Heart right ventricle (tissue), 16 donors: ENCODE measurements around the gene STK11. TPM values are rescaled to one million over a fixed set of nuclear protein-coding genes. Genes with fewer than 3 reads are reported as not detected.

ENCODE experiments used
- ATAC-seq, 8 donors: fragments of 200-7000 bp; cut with Tn5 transposase; one replicate each; pipeline ENCODE4 v1.9.1; 2020; ENCODE audit warnings: mild to moderate bottlenecking in 8 of 8, moderate library complexity in 8 of 8, moderate number of reproducible peaks in 1 of 8
- DNase-seq, 2 donors: peaks; one replicate each; pipeline ENCODE4 v3.0.0-alpha.2; 2020
- H3K27ac ChIP-seq, 10 donors: fragments of 200-600 bp; sonication (generic) in 2 of 10; one replicate each; pipeline versions ENCODE4 v1.5.0 to v1.8.0; 2020 to 2022; ENCODE audit warnings: mild to moderate bottlenecking in 3 of 10
- H3K27me3 ChIP-seq, 7 donors: fragments of 200-600 bp; one replicate each; pipeline ENCODE4 v1.8.0; 2021 to 2022; ENCODE audit warnings: mild to moderate bottlenecking in 2 of 7
- H3K36me3 ChIP-seq, 9 donors: fragments of 200-600 bp; sonication (generic) in 1 of 9; one replicate each; pipeline versions ENCODE4 v1.5.0 to v1.8.0; 2020 to 2022; ENCODE audit warnings: mild to moderate bottlenecking in 2 of 9
- H3K4me1 ChIP-seq, 9 donors: fragments of 200-600 bp; sonication (generic) in 1 of 9; one replicate each; pipeline versions ENCODE4 v1.5.0 to v1.8.0; 2020 to 2022; ENCODE audit warnings: mild to moderate bottlenecking in 4 of 9
- H3K4me3 ChIP-seq, 10 donors: fragments of 200-600 bp; sonication (generic) in 2 of 10; one replicate each; pipeline versions ENCODE4 v1.5.0 to v1.8.0; 2020 to 2022; ENCODE audit warnings: mild to moderate bottlenecking in 7 of 10, moderate library complexity in 2 of 10
- H3K9me3 ChIP-seq, 11 donors: fragments of 200-600 bp in 10 of 11; sonication (generic) in 2 of 11; one replicate each; pipeline versions ENCODE4 v1.5.0 to v1.8.0; 2013 to 2022; ENCODE audit warnings: mild to moderate bottlenecking in 2 of 11, control low read depth in 1 of 11, moderate library complexity in 1 of 11
- WGBS, 2 donors: extraction: QIAGEN DNeasy Blood & Tissue Kit; methylation state at CpG; one replicate each; pipeline ENCODE4 v1.1.7; 2013; ENCODE audit warnings: inconsistent platforms in 1 of 2; 5-methylcytosine and 5-hydroxymethylcytosine counted together
- intact Hi-C, 10 donors: fragments of 100-400 bp; cut with DNase I; formaldehyde crosslinking; loops; one replicate each; pipeline versions ENCODE4 v1.11.1 to v1.14.2; 2022
- polyA plus RNA-seq, 2 donors: library from polyadenylated mRNA; stranded (reverse); fragments of 200-250 nt; gene quantifications; one replicate each; pipeline ENCODE4 v1.2.3, GENCODE V29; 2013
- total RNA-seq, 10 donors: library from RNA; stranded (reverse); fragmentation: NEBNext Ultra II Directional in 3 of 10; extraction: Animal tissue kit (Norgen Biotek cat#: 25700) in 3 of 10; gene quantifications; one replicate each; pipeline versions ENCODE4 v1.2.1 to v1.2.4, GENCODE V29; 2021 to 2023
- TF ChIP-seq, protein P1 (sequence below), 9 donors: fragments of 200-600 bp; sonication (generic) in 2 of 9; IDR thresholded peaks; one replicate each; pipeline versions ENCODE4 v1.5.0 to v1.8.0; 2021 to 2022; ENCODE audit warnings: antibody characterized with exemption in 9 of 9, mild to moderate bottlenecking in 5 of 9, moderate library complexity in 1 of 9
- donor health status: Arrhythmogenic right ventricular cardiomyopathy.
- donor health status: ischemic (EF 13 %, LVEDD 7.1; RV severe dilation, severe dysfunction).
- donor health status: healthy with polysubstance abuse.
- donor health status: DM: no; HTN: yes; CAD: no.
- donor health status: DM: no; HTN: no; CAD: no.
- donor health status: ischemic (EF 25% LVEDD 6.9; RV normal size, moderate dysfunction).
- donor health status: ischemic (EF 25% LVEDD 5.7; RV mildly dilated, moderate dysfunction).
- donor health status: healthy.
- donor health status: DM: yes; HTN: yes; CAD: no.
- donor health status: Ischemic cardiomyopathy.
- donor health status: ischemic (EF 35%, LVEDD 5.7; RV mildly dilated, moderate dysfunction).
- donor health status: nonischemic (EF 11% LVEDD 7.7; RV severe dilation, severe dysfunction).
- donor health status: DM: yes; HTN: yes; CAD: no.
- donor health status: PGD.
- donor health status: ischemic (EF 29% LVEDD 5.4; RV normal size, mild dysfunction).
- donor health status: nonischemic (EF 23%, LVEDD 6.1; RV moderate dilation, normal function).

Gene STK11
- total and polyA plus RNA-seq, 12 donors = 41.1 to 71.6 (median 46.6) TPM

DNA sequence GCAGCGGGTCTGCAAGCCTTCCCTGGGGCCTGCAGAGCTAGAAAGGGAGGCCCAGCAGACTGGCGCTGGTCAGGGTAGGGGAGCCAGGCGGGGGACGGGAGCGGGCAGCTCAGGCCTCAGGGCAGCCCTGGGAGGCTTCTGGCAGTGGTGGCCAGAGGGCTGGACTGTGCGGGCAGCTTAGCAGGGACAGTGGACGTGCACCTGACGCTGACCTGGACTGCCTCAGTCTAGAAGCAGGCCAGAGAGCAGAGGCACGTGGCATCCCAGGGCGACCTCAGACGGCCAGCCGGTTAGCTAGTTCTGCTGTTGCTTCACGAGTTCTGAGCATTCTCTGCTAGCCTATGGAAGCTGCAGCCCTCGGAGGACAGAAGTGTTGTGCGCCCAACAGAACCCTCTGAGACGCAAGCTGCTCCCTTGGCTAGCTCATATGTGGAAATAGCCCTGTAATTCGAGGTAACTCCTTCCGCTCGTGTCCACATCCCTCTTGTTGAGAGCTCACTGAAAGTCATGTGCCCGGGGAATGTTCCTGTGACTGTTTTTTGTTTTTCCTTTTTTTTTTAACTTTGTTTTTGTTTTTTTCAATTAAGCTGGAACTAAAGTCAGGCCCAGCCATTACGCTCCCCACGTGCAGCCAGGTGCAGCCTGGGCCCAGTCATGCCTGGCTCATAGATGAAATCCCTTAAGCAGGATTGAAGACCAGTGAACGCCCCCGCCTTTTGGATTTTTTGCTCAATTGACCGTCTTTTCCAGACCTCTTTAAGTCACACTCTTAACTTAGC, 67.9 kb downstream of the STK11 start:
- intact Hi-C loops = loop anchor here in 4 of 10 donors (10.0 kb wide), 3 partner anchors 131 to 231 kb away; partner anchors contain the start of genes DAZAP1 (in 3 of the 4) and GAMT (in 3 of the 4)
- Histone ChIP-seq H3K27ac (peak overlapping the region in 7 of 10 donors; percentile 3 to 100 (median 97)), H3K27me3 (no peaks in the 10 kb centered on the region), H3K9me3 (no peaks in the 10 kb centered on the region), H3K36me3 (peaks cover 0 to 62% (median 45%) of the 10 kb centered on the region in 9 donors), H3K4me3 (peak overlapping the region in 3 of 10 donors; percentile 78 to 98 (median 79)), H3K4me1 (peaks cover 47 to 74% (median 68%) of the 10 kb centered on the region in 9 donors)
- no peak for ATAC-seq
- 73% methylated on average over 25 of the region's 25 CpGs for WGBS, 2 donors
- TF ChIP-seq, protein P1, sequence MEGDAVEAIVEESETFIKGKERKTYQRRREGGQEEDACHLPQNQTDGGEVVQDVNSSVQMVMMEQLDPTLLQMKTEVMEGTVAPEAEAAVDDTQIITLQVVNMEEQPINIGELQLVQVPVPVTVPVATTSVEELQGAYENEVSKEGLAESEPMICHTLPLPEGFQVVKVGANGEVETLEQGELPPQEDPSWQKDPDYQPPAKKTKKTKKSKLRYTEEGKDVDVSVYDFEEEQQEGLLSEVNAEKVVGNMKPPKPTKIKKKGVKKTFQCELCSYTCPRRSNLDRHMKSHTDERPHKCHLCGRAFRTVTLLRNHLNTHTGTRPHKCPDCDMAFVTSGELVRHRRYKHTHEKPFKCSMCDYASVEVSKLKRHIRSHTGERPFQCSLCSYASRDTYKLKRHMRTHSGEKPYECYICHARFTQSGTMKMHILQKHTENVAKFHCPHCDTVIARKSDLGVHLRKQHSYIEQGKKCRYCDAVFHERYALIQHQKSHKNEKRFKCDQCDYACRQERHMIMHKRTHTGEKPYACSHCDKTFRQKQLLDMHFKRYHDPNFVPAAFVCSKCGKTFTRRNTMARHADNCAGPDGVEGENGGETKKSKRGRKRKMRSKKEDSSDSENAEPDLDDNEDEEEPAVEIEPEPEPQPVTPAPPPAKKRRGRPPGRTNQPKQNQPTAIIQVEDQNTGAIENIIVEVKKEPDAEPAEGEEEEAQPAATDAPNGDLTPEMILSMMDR (IDR thresholded peaks at IDR 0.05) = no peak
- DNase-seq = peak in 1 of 2 donors; percentile 23

DNA sequence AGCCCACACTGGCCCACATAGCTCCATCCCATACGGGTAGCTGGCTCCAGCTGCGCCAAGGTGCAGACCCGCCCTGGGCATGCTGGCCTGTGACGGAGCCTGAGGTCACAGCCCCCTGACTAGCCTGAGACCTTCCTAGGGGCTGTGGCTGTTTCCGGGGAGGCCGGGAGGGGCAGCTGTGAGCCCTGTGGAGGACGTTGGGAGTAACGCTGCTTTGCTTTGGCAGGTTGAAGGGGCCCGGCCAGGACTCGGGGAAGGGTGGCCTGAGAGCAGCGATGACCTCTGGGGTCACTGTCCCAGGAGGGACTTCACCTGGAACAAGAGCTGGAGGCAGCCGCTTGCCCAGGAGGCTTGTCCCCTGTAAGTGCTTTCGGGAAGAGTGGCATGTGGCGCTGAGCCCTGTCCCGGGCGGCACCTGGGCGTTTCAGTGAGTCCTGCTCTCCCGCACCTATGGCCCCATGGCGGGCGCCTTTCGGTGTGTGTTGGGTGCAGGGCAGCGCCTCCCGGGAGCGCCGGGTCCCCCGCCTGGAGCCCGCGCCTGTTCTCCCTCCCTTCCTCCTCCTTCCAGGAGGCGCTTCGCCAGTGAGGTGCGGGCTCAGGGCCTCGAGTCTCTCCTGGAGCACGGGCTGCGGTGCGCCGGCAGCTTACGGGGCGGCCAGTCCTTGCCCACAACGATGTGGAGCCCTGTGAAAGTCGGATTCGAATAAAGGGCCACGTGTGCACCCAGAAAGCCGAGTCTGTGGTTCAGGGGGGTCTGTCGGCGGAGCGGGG, 68.7 kb downstream of the STK11 start:
- Histone ChIP-seq H3K9me3 (no peaks in the 10 kb centered on the region), H3K27ac (peak overlapping the region in 9 of 10 donors; percentile 89 to 100 (median 98)), H3K27me3 (no peaks in the 10 kb centered on the region), H3K36me3 (peaks cover 0 to 70% (median 52%) of the 10 kb centered on the region in 9 donors), H3K4me1 (peaks cover 43 to 69% (median 63%) of the 10 kb centered on the region in 9 donors), H3K4me3 (peak overlapping the region in 9 of 10 donors; percentile 42 to 91 (median 68))
- ATAC-seq (peak in 1 of 8 donors; percentile 0), DNase-seq (no peak)
- TF ChIP-seq, protein P1 (IDR thresholded peaks at IDR 0.05) = no peak
- intact Hi-C loops = loop anchor here in 4 of 10 donors (10.0 kb wide), 3 partner anchors 131 to 231 kb away; partner anchors contain the start of genes DAZAP1 (in 3 of the 4) and GAMT (in 3 of the 4)
- WGBS, 2 donors = 72% methylated on average over 46 of the region's 46 CpGs

DNA sequence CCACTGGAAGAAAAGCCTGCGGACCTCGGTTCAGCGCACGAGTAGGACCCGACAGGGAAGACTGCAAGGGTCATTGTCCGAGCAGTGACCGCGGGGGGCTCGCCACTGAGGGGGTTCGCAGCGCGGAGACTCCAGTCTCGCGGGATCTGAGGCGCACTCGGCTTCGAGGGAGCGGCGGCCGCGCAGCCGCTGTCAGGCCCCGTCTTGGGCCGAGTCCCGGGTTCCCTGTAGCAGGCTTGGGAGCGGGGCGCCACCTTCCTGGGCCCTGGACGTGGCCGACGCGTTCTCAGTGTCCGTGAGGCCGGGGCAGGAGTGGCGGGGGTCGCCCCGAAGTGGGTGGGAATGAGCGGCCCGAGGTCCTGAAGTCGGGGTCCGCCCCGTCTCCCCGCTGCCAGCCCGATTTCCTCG, 69.3 kb downstream of the STK11 start:
- DNase-seq = no peak

More for the DNA sequence above, 69.3 kb downstream of the STK11 start:
- peak overlapping the region; percentile 42 to 91 (median 70) for H3K4me3 ChIP-seq
- H3K27me3 ChIP-seq = no peaks in the 10 kb centered on the region
- peaks cover 0 to 74% (median 53%) of the 10 kb centered on the region in 9 donors for H3K36me3 ChIP-seq
- ATAC-seq = peak in 4 of 8 donors; percentile 0 to 9 (median 1)
- TF ChIP-seq, protein P1 (IDR thresholded peaks at IDR 0.05) = no peak
- 16 to 26% methylated on average over 41 to 44 of the region's 44 CpGs for WGBS, 2 donors
- intact Hi-C loops = loop anchor here in 6 of 10 donors (5.0 to 10.0 kb wide), 6 partner anchors 107 to 237 kb away; partner anchors contain the start of genes DAZAP1 (in 3 of the 6), GAMT (in 3 of the 6), NDUFS7 (in 2 of the 6) and ADAMTSL5 (in 1 of the 6)
- no peaks in the 10 kb centered on the region for H3K9me3 ChIP-seq
- H3K27ac ChIP-seq = peak overlapping the region; percentile 89 to 100 (median 98)
- peaks cover 43 to 70% (median 66%) of the 10 kb centered on the region in 9 donors for H3K4me1 ChIP-seq
